CD4-positive, alpha-beta memory T cell (primary cell): ENCODE results near the gene HYOU1. TPM values are rescaled to one million over a fixed set of nuclear protein-coding genes. Genes with fewer than 3 reads are reported as not detected.
A peak's percentile ranks its signal among the peaks of the same experiment; 100 is the strongest.
"Not testable (repeated sequence)": the region's sequence is repeated elsewhere in the genome, so short reads cannot be mapped to it uniquely, and the experiment has no call there.

Experiments
- CTCF ChIA-PET: fragments of 350-600 bp; sonication (Branson Sonifier 250); formaldehyde crosslinking; loops from one replicate; lab custom pipeline; 2021; ENCODE audit warnings: inconsistent platforms; ENCODE audit not compliant: partially characterized antibody; lab: Charles Lee
- POLR2A ChIA-PET: fragments of 350-600 bp; sonication (Branson Sonifier 250); formaldehyde crosslinking; loops from one replicate; lab custom pipeline; 2021; ENCODE audit not compliant: partially characterized antibody; lab: Charles Lee
- DNase-seq, 5 donors: peaks; one replicate each; pipeline versions ENCODE4 v3.0.0 to v3.0.0-alpha.2; 2020 to 2022; ENCODE audit warnings: mixed read lengths in 1 of 5
- H3K27ac ChIP-seq: one replicate; pipeline ENCODE4 v1.7.0; 2013; ENCODE audit warnings: low read depth, low read length
- H3K27me3 ChIP-seq: 2 replicates; pipeline ENCODE4 v1.7.0; 2013; ENCODE audit warnings: mild to moderate bottlenecking, low read length, moderate library complexity; ENCODE audit not compliant: insufficient read depth
- H3K36me3 ChIP-seq: 2 replicates; pipeline ENCODE4 v1.7.0; 2013; ENCODE audit warnings: mild to moderate bottlenecking, low read length, moderate library complexity; ENCODE audit not compliant: insufficient read depth
- H3K4me1 ChIP-seq: 2 replicates; pipeline ENCODE4 v1.7.0; 2013; ENCODE audit warnings: mild to moderate bottlenecking, low read length, moderate library complexity; ENCODE audit not compliant: insufficient read depth
- H3K4me3 ChIP-seq, 2 donors: one replicate each; pipeline ENCODE4 v1.7.0; 2013; ENCODE audit warnings: low read length in 2 of 2, mild to moderate bottlenecking in 1 of 2
- H3K9me3 ChIP-seq, 2 donors: one replicate each; pipeline ENCODE4 v1.7.0; 2013; ENCODE audit warnings: low read length in 2 of 2, control low read depth in 1 of 2; ENCODE audit not compliant: control insufficient read depth in 1 of 2
- H3K27ac Mint-ChIP-seq, 7 donors: one replicate each; pipeline ENCODE4 v1.8.0; 2020 to 2021; ENCODE audit warnings: mixed read lengths in 7 of 7, mild to moderate bottlenecking in 6 of 7, inconsistent platforms in 3 of 7, moderate library complexity in 3 of 7
- H3K27me3 Mint-ChIP-seq, 2 donors: one replicate each; pipeline ENCODE4 v1.8.0; 2020 to 2021; ENCODE audit warnings: mixed read lengths in 2 of 2
- H3K36me3 Mint-ChIP-seq, 2 donors: one replicate each; pipeline ENCODE4 v1.8.0; 2020 to 2021; ENCODE audit warnings: mixed read lengths in 2 of 2, inconsistent platforms in 1 of 2, mild to moderate bottlenecking in 1 of 2
- H3K4me1 Mint-ChIP-seq, 4 donors: one replicate each; pipeline ENCODE4 v1.8.0; 2020 to 2021; ENCODE audit warnings: mixed read lengths in 4 of 4, mild to moderate bottlenecking in 1 of 4
- H3K4me3 Mint-ChIP-seq, 8 donors: one replicate each; pipeline ENCODE4 v1.8.0; 2020 to 2021; ENCODE audit warnings: mixed read lengths in 8 of 8, mild to moderate bottlenecking in 7 of 8, moderate library complexity in 6 of 8, inconsistent platforms in 3 of 8
- H3K9me3 Mint-ChIP-seq, 8 donors: one replicate each; pipeline ENCODE4 v1.8.0; 2020 to 2021; ENCODE audit warnings: mixed read lengths in 8 of 8, mild to moderate bottlenecking in 5 of 8, inconsistent platforms in 3 of 8, moderate library complexity in 1 of 8
- intact Hi-C: fragments of 100-400 bp; cut with micrococcal nuclease; formaldehyde crosslinking; loops from one replicate; pipeline ENCODE4 v1.15.1; 2023
- polyA plus RNA-seq, 2 donors: library from polyadenylated mRNA; unstranded; fragments of 300-500 nt; fragmentation: Illumina TruSeq; gene quantifications; one replicate each; pipeline ENCODE4 v1.2.3, GENCODE V29; 2021
- total RNA-seq, 2 experiments: library from RNA; stranded (reverse); gene quantifications; one replicate each; pipeline ENCODE4 v1.2.3, GENCODE V29; 2021

HYOU1 gene
- total and polyA plus RNA-seq, 4 experiments from 2014 or later, result 24.1 to 146 (median 81.7) TPM

DNA sequence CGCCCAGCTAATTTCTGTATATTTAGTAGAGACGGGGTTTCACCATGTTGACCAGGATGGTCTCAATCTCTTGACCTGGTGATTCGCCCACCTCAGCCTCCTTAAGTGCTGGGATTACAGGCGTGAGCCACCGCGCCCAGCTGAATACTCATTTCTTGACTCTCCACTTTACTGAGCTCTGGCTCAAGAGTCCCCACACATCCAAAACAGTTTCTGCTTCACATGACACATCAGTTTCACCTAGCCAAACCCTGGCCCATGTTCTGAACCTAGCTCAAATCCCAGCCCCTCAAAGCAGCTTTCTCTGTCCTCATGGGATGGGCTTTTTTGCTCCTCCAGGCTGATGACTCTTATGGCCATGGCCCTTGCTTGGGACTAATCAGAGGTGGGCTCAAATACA is 9.8 kb downstream of the HYOU1 start:
- H3K4me3 ChIP-seq, result no peak overlapping the region
- H3K27me3 ChIP-seq, result no peaks in the 10 kb centered on the region
- H3K9me3 ChIP-seq, result no peaks in the 10 kb centered on the region
- peaks cover 2% of the 10 kb centered on the region for H3K4me1 ChIP-seq
- Mint-ChIP-seq H3K4me3 (no peak overlapping the region), H3K9me3 (peaks cover 0 to 2% (median 0%) of the 10 kb centered on the region in 8 donors), H3K4me1 (peaks cover 3 to 18% (median 9%) of the 10 kb centered on the region in 4 donors), H3K36me3 (peaks cover 37 to 66% of the 10 kb centered on the region in 2 donors), H3K27ac (peak overlapping the region in 1 of 7 donors; percentile 50), H3K27me3 (no peaks in the 10 kb centered on the region)
- CTCF ChIA-PET, result interaction anchor here (0.7 to 1.0 kb wide), 3 partner anchors 9 to 43 kb away, joined by 3 read pairs; partner anchors contain the start of gene HYOU1
- DNase-seq, result no peak
- intact Hi-C loops, result no loop called here
- peaks cover 59% of the 10 kb centered on the region for H3K36me3 ChIP-seq
- H3K27ac ChIP-seq, result no peak overlapping the region
- POLR2A ChIA-PET, result interaction anchor here (1.1 to 1.5 kb wide), 3 partner anchors 10 to 149 kb away, joined by 3 to 7 read pairs (median 3); partner anchors contain the start of genes CENATAC and HYOU1

- Histone ChIP-seq H3K4me1 (no peaks in the 10 kb centered on the region), H3K9me3 (no peaks in the 10 kb centered on the region), H3K36me3 (peaks cover 52% of the 10 kb centered on the region), H3K27me3 (no peaks in the 10 kb centered on the region), H3K4me3 (no peak overlapping the region), H3K27ac (no peak overlapping the region)
- peaks cover 3 to 11% (median 5%) of the 10 kb centered on the region in 4 donors for H3K4me1 Mint-ChIP-seq
- DNase-seq, result no peak
- ChIA-PET CTCF (interaction anchor here (1.0 kb wide), 1 partner anchor 10 kb away, joined by 3 read pairs; the partner anchor contains the start of gene HYOU1), POLR2A (interaction anchor here (1.5 kb wide), 1 partner anchor 10 kb away, joined by 7 read pairs; the partner anchor contains the start of gene HYOU1)
- H3K36me3 Mint-ChIP-seq, result peaks cover 32 to 59% of the 10 kb centered on the region in 2 donors
- intact Hi-C loops, result no loop called here
- H3K27me3 Mint-ChIP-seq, result peaks cover 0 to 2% of the 10 kb centered on the region in 2 donors
- no peak overlapping the region for H3K4me3 Mint-ChIP-seq
- peaks cover 0 to 3% (median 0%) of the 10 kb centered on the region in 8 donors for H3K9me3 Mint-ChIP-seq
- H3K27ac Mint-ChIP-seq, result peak overlapping the region in 1 of 7 donors; percentile 53
Measured at GRCh38 chr11:119046489-119046888, 10.5 kb downstream of the HYOU1 start.

DNA sequence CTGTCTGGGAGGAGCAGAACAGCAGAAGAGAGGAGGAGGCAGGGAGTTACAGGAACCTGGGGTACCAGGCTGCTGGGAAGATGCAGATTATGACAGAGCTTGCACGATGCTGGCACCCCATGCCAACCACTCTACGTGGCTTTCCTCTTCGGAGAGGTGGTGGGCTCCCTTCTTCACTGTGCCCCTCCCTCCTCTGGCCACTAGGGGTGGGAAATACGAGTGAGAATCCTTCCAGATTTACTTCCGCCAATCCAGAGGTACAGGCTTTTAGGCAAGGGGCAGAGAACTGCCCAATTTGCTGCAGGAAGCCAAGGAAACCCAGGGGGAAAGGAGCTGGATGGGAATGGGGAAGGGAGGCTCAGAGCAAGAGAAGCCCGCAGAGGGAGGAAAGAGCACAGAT is 12.3 kb downstream of the HYOU1 start:
- H3K9me3 Mint-ChIP-seq, result peaks cover 0 to 3% (median 0%) of the 10 kb centered on the region in 8 donors
- H3K4me3 Mint-ChIP-seq, result no peak overlapping the region
- CTCF ChIA-PET, result no interaction called here
- H3K36me3 ChIP-seq, result peaks cover 42% of the 10 kb centered on the region
- no peaks in the 10 kb centered on the region for H3K4me1 ChIP-seq
- DNase-seq, result no peak
- intact Hi-C loops, result no loop called here
- H3K36me3 Mint-ChIP-seq, result peaks cover 20 to 45% of the 10 kb centered on the region in 2 donors
- H3K27ac Mint-ChIP-seq, result peak overlapping the region in 2 of 7 donors; percentile 36 to 86
- H3K4me3 ChIP-seq, result no peak overlapping the region
- no peaks in the 10 kb centered on the region for H3K9me3 ChIP-seq
- H3K27me3 ChIP-seq, result no peaks in the 10 kb centered on the region
- POLR2A ChIA-PET, result interaction anchor here (0.7 to 3.0 kb wide), 2 partner anchors 12 to 23 kb away, joined by 3 to 9 read pairs; partner anchors contain the start of genes HYOU1 and VPS11
- peaks cover 0 to 2% of the 10 kb centered on the region in 2 donors for H3K27me3 Mint-ChIP-seq
- H3K4me1 Mint-ChIP-seq, result peaks cover 0 to 5% (median 2%) of the 10 kb centered on the region in 4 donors
- H3K27ac ChIP-seq, result no peak overlapping the region

DNA sequence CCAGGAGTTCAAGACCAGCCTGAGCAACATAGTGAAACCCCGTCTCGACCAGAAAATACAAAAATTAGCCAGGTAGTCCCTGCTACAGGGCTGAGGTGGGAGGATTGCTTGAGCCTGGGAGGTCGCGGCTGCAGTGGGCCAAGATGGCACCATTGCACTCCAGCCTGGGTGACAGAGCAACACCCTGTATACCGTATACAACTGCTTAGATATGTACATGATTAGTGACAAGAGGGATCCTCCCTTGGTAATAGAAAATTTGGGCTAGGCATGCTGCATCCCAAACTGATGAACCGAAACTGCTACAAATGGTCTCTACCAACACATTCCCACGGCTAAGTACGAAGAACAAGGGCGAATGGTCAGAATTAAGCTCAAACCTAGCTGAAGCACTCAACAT is 14.1 kb downstream of the HYOU1 start:
- ChIA-PET CTCF (interaction anchor here (1.6 kb wide), 1 partner anchor 42 kb away, joined by 5 read pairs; the partner anchor contains the start of gene HMBS), POLR2A (interaction anchor here (3.0 kb wide), 1 partner anchor 14 kb away, joined by 9 read pairs; the partner anchor contains the start of gene HYOU1)

GRCh38 chr11:119041821-119042514 is 15.0 kb downstream of the HYOU1 start:
- Histone ChIP-seq H3K4me3 (no peak overlapping the region), H3K27me3 (no peaks in the 10 kb centered on the region), H3K9me3 (no peaks in the 10 kb centered on the region), H3K27ac (no peak overlapping the region), H3K36me3 (peaks cover 15% of the 10 kb centered on the region), H3K4me1 (no peaks in the 10 kb centered on the region)
- Mint-ChIP-seq H3K9me3 (peaks cover 0 to 3% (median 0%) of the 10 kb centered on the region in 8 donors), H3K4me3 (no peak overlapping the region), H3K27ac (no peak overlapping the region), H3K36me3 (peaks cover 0 to 23% of the 10 kb centered on the region in 2 donors), H3K4me1 (peaks cover 0 to 2% (median under 1%) of the 10 kb centered on the region in 4 donors), H3K27me3 (peaks cover 0 to 2% of the 10 kb centered on the region in 2 donors)
- ChIA-PET POLR2A (interaction anchor here (1.2 to 3.0 kb wide), 2 partner anchors 15 to 53 kb away, joined by 4 to 9 read pairs; partner anchors contain the start of gene HYOU1), CTCF (interaction anchor here (0.5 to 2.7 kb wide), 2 partner anchors 11 to 370 kb away, joined by 3 to 7 read pairs; partner anchors contain the start of gene SLC37A4)
- intact Hi-C loops, result no loop called here
- DNase-seq, result no peak

More for the DNA sequence above, 14.1 kb downstream of the HYOU1 start:
- no peak overlapping the region for H3K4me3 ChIP-seq
- peaks cover 24% of the 10 kb centered on the region for H3K36me3 ChIP-seq
- peaks cover 0 to 3% (median 0%) of the 10 kb centered on the region in 8 donors for H3K9me3 Mint-ChIP-seq
- peaks cover 0 to 2% (median under 1%) of the 10 kb centered on the region in 4 donors for H3K4me1 Mint-ChIP-seq
- no peak overlapping the region for H3K27ac Mint-ChIP-seq
- peaks cover 0 to 2% of the 10 kb centered on the region in 2 donors for H3K27me3 Mint-ChIP-seq
- H3K27ac ChIP-seq, result no peak overlapping the region
- no peak for DNase-seq
- intact Hi-C loops, result no loop called here
- no peaks in the 10 kb centered on the region for H3K27me3 ChIP-seq
- H3K36me3 Mint-ChIP-seq, result peaks cover 5 to 31% of the 10 kb centered on the region in 2 donors
- no peaks in the 10 kb centered on the region for H3K9me3 ChIP-seq
- no peaks in the 10 kb centered on the region for H3K4me1 ChIP-seq
- H3K4me3 Mint-ChIP-seq, result no peak overlapping the region

DNA sequence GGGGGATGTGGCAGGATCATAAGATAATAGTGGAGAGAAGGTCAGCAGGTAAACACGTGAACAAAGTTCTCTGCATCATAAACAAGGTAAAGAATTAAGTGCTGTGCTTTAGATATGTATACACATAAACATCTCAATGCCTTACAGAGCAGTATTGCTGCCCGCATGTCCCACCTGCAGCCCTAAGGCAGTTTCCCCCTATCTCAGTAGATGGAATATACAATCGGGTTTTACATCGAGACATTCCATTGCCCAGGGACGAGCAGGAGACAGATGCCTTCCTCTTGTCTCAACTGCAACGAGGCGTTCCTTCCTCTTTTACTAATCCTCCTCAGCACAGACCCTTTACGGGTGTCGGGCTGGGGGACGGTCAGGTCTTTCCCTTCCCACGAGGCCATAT is 17.5 kb downstream of the HYOU1 start:
- H3K4me1 ChIP-seq, H3K36me3 ChIP-seq, H3K4me3 ChIP-seq, H3K36me3 Mint-ChIP-seq, H3K4me3 Mint-ChIP-seq, H3K27me3 Mint-ChIP-seq, H3K9me3 ChIP-seq, H3K27ac ChIP-seq, DNase-seq, intact Hi-C loops, H3K9me3 Mint-ChIP-seq, H3K27me3 ChIP-seq, H3K4me1 Mint-ChIP-seq: not testable (repeated sequence)
- CTCF ChIA-PET, result interaction anchor here (1.1 to 2.7 kb wide), 3 partner anchors 8 to 44 kb away, joined by 3 to 7 read pairs (median 3); partner anchors contain the start of gene SLC37A4
- peak overlapping the region in 1 of 7 donors; percentile 10 for H3K27ac Mint-ChIP-seq
- POLR2A ChIA-PET, result interaction anchor here (1.4 kb wide), 1 partner anchor 28 kb away, joined by 3 read pairs; the partner anchor contains the start of gene VPS11
